Activated naive CD4-positive, alpha-beta T cell (primary cell): ENCODE data around the gene NRXN2.

Experiments
- DNase-seq, 4 experiments: peaks; one replicate each; lab custom pipeline; 2025; lab: John Stamatoyannopoulos, UW

Gene NRXN2

DNA sequence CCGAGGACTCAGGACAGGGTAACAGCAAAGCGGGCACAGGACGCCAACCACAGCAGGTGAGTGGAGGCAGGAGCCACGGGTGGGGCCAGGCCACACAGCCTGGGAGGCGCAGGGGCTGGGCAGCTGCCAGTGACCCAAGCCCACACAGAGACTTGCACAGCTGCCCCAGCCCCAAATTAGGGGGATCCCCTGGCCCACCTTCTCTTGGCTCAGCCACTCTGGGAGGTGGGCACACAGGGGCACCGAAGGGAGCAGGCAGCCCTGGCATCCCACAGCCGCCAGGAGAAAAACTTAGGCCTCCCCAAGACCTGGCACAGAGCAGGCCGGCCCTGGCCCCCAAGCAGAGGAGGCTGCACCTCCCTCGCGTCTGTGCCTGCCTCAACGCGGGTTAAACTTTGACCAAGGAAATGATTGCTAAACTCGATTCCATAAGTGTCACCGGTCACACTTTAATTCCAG lies 132.2 kb downstream of the NRXN2 start, which contains the start of gene SLC22A12:
TSS of gene SLC22A12 (plus strand) at position 458 of the 459 bp plus-strand sequence. CDS start 337 bp downstream, outside the sequence.
- DNase-seq = no peak

DNA sequence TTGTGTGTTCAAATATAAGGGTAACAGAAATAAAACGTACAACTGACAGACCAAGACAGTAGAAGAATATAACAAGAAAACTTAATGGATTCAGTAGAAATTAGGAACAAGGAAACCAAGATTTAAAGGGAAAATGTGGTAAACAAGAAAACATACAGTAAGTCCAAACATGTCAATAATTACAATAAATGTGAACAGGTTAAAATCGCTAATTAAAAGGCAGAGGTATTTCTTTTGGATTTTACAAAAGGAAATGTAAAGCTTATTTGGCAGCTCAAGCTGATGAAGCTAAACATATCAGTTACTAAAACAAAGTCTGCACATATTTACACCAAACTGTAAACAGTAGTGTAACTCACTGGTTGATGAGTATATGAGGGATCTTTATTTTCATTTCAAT lies 134.3 kb downstream of the NRXN2 start:
- DNase-seq = no peak

DNA sequence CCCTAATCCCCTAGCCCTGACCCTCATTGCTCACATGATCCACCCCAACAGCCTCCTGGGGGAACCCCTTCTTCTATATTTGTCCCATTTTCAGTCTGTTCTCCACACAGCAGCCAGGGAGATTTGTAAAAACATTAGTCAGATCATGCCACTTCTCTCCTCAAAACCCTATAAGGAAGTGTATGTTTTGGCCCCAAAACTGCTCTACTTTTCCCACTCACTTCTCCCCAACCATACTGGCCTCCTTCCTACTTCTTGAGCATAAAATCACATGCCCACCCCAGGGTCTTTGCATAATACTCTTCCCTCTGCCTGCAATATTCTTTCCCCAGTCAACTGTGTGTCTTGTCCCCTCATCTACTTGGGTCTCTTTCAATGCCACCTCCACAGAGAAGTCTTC lies 136.6 kb downstream of the NRXN2 start:
- no peak for DNase-seq

DNA sequence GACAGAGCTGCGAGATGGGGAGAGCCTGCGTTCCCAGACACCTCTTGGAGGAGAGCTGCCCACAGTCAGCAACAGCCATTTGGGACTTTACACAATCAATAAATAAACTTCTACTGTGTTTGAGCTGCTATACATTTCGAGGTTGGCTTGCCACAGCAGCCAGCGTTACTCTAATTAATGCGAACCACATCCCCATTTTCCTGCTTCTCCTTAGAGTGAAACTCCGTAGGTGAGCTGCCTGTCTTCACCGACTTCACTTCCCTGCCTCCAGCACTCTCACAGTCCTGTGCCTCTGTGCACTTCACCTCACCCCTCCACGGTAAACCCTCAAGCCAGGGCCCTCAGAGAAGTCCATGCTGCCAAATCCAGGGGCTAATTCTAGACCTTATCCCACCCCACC lies 137.8 kb downstream of the NRXN2 start:
- no peak for DNase-seq

DNA sequence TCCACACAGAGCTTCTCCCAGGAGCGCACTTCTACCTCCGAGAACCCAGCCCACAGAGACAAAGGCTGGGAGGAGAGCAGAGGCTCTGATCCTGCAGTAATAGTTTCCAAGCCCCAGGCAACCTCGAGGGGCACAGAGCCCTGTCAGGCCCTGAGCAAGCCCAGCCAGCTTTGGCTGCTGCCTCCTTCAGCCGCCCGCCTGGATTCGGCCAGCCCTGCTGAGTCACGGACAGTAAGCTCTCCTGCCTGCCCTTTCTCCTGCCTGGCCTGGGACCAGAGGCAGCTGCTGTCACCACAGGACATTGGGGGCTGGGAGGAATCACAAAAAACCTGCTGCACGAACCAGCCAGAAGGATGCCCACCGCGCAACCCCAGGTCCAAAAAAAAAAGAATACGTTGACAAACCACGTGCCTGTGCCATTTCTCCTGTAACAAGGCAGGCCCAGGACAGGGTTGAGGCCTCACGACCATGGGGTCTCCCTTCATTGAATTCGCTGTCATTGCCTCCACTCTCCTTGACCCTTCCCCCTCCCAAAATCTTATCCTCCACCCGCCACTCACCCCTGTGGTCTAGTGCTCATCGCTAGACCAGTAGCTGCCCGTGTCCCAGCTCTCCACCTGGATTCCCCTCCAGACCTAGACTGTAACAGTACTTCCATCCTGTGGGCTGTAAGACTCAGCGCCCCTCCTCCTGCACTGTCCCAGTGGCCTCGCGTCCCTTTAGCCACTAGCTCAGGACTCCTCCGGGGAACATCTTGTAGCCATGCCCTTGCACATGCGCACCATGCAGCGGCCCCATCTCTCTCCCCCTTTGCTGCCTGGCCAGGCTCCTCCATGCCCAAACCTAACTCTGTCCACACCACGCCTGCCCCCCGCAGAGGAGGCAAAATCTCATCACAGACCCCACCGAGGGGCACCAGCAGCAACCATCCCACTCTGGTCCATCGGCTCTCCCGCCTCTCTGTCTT lies 139.4 kb downstream of the NRXN2 start:
- DNase-seq = no peak

DNA sequence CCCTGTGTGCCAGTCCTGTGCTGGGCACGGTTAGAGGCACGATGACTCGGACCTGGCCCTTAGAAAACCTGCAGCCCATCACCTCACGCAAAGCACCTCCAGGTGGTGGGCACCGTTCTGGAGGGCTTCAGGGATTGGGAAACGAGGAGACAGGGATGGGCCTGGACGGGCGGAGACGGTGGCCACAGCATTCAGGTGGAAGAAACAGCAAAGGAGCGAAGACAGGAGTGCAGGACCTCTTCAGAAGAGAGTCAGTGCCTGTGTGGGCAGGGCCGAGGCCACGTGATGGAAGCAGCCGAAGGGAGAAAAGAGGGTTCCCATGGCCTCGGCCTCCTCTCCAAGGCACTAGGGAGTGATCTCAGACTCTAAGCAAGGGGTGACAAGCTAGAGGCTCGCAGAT lies 140.1 kb downstream of the NRXN2 start:
- no peak for DNase-seq

DNA sequence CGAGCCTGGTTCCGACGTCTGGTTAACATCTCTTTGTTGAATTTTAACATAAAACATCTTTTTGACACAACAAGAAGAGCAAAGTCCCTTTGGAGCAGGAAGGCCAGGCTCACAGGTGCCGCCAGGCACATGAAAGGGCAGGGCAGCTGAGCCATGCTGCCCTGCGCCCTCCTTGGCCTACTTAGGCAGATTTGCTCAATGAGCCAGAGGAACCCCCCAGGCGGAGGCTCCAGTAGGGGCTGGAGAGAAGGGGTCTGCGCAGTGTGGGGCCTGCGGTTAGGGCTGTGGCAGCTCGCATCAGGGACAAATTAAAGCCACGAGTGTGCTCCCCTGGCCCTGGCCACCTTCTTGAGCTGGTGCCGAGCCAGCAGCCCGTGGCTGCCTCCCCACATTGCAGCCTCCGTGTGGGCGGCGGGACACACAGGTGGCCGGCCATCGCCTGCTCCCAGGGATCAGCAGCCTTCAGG lies 141.9 kb downstream of the NRXN2 start:
- DNase-seq = no peak

DNA sequence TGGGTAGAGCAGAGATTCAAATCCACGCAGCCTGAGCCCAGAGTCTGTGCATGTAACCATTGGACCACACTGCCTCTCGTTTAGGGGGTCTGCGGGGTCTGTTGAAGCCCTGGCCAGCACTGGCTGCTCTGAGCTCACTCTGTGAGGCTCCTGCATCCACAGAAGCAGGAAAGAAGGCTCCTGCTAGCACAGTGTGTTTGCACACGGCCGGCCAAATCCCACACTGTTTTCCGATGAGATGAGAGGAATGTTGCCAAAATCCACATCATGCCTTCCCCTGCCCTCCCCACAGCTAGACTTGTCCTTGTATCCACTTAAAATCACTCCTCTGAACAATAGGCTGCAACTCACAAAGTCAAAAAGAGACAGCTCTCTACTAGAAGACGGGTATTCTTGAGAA lies 142.6 kb downstream of the NRXN2 start:
- no peak for DNase-seq

DNA sequence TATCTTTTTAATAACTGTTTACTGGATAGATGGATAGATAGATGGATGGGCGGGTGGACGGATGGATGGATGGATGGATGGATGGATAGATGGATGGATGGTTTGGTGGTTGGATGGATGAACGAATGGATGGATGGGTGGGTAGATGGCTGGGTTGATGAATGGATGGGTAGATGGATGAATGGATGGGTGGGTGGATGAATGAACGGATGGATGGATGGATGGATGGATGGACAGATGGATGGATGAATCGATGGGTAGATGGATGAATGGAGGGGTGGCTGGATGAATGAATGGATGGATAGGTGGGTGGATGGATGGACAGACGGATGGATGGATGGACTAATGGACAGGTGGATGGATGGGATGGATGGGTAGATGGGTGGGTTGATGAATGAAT lies 145.8 kb downstream of the NRXN2 start:
- no peak for DNase-seq

DNA sequence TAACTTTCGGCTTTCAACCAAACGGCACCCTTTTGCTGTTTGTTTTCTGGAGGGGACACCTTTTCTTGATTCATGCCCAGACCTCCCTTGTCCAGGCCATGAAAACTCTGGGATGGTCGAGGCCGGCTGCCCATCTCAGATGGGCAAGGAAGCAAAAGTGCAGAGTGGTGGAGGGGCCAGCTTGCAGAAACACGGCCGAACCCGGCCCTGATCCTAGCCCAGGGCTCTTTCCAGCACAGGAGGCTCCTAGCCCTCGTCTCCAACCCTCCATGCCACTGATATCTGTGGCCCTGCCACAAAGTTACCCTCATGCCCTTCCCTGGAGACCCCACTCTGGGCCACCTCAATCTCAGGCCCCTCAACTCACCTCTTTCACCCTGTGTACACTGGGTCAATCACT lies 150.9 kb downstream of the NRXN2 start:
- no peak for DNase-seq

DNA sequence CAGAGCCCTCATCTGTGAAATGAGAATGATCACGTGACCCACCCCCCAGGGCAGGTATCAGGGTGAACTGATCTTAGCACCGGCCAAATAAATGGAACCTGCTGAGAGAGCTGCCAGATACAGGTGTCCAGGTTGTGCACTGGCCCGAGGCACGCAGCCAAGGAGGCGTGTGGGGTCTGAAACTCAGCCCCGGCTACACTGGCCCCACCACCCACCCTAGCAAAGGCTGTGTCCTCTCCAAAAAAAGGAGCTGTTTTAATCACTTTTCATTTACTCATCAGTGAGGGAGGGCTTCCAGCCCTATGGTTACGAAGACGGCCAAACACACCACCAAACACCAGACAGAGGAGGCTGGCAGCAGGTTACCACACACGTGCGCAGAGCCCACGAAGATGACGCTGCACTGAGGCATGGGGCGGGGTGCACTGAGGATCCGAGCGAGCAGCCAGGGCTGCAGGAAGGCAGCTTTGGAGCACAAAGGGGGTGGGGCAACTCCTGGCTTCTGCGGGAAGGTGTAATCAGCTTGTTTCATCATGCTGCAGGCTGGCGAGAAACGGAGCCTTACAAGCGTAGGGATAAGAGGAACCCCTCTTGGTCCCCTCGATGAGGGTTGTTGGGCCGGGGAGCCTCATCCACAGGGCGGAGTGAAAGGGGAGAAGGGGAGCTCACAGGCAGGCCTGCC lies 151.4 kb downstream of the NRXN2 start:
- DNase-seq = no peak

DNA sequence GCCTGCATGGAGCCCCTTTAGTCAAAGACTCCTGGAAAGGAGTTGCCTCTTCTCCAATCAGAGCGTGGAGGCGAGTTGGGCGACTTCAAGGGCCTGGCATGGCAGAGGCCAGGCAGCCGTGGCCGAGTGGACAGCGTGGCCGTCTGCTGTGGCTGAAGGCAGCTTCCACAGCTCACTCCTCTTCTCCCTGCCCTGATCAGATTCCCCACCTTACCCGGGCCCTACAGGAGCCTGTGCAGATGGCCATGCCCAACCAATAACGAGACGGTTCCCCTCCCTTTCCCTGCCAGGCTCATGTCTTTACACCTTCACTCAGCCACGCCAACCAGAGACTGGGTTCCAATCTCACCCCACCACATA lies 152.0 kb downstream of the NRXN2 start:
- no peak for DNase-seq

DNA sequence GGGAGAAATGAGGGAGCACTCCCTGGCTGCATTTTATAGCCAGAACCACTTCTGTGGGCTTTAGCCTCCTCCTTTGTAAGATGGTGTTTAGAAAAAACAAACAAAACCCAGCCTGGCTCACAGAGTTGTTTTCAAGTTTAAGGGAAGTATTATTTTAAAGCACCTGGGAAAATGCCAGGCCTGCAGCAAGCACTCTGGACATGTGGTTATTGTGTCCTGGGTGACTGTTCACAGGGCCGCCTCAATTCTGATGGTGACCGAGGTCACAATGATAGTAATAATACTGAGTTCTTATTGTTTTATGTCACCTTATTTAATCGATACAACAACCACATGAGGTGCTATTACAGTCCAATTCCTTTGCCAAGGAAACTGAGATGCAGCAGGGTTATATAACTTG lies 152.7 kb downstream of the NRXN2 start:
- DNase-seq = no peak

DNA sequence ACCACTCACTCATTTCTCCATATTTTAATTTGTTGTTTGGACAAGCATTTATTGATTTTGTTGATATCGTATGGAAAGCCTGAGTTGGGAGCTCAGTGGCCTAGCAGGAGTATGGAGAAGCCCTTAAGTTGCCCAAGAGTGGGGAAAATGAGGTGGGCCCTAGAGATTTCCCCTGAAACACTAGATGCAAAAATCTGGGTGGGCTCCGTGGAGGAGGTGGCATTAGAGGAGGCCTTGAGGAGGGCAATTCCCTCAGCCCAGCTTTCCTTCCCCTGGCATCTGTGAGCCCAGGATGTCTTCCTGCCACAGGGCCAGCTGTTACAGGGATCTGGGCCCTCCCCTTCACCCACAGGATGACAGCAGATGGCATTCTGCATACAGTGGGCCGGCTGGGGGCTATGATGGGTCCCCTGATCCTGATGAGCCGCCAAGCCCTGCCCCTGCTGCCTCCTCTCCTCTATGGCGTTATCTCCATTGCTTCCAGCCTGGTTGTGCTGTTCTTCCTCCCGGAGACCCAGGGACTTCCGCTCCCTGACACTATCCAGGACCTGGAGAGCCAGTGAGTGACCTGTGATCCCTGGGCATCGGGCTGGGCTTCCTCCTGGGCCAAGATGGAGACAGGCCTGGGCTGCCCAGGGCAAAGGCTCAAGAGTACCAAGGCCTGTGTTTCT lies 153.6 kb downstream of the NRXN2 start:
- no peak for DNase-seq

DNA sequence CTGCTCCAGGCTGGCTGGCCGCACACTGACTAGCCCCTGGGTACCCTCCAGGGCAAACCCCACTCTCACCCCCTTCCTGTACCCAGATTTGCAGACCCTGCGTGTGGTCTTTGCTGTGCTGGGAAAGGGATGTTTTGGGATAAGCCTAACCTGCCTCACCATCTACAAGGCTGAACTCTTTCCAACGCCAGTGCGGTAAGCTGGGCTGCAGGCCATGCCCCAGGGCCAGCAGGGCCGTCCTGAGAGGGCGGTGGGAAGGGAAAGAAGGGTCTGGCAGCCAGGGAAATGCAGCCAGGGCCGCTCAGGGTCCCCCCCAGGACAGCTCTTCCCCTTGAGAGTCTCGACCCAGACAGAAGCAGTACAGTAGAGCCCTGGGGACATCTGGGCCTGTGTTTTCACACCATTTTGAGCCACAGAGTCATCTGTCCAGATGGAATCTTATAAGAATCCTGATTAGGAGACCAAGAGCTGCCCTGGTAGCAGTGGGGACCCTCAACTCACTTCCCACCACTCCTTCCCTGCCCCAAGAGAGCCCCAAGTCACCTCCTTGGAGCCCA lies 154.3 kb downstream of the NRXN2 start:
- DNase-seq = no peak

DNA sequence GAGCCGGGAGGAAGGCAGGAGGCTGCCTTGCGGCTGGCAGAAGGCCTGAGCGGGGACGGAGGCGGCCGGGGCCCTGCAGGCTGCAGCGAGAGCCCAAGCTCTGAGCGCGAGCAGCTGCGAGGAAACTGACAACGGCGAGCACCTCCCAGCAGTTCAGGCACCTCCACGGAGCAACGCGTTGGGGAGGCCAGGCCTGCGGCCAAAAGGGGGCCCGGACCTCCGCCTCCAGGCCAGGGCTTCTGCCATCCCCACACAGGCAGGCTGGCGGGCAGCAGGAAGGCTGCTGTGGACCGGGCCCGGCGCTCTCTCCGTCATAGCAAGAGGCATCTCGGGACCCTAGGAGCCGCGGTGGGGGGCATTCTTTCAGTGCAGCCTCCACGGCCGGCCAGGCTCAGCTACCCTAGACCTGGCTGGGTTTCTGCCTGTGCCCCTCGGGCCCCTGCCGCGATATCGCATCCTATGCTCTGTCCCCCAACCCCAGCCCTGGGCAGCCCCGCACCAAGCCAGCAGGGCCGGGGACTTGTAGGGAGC lies 154.9 kb downstream of the NRXN2 start:
- DNase-seq = no peak

DNA sequence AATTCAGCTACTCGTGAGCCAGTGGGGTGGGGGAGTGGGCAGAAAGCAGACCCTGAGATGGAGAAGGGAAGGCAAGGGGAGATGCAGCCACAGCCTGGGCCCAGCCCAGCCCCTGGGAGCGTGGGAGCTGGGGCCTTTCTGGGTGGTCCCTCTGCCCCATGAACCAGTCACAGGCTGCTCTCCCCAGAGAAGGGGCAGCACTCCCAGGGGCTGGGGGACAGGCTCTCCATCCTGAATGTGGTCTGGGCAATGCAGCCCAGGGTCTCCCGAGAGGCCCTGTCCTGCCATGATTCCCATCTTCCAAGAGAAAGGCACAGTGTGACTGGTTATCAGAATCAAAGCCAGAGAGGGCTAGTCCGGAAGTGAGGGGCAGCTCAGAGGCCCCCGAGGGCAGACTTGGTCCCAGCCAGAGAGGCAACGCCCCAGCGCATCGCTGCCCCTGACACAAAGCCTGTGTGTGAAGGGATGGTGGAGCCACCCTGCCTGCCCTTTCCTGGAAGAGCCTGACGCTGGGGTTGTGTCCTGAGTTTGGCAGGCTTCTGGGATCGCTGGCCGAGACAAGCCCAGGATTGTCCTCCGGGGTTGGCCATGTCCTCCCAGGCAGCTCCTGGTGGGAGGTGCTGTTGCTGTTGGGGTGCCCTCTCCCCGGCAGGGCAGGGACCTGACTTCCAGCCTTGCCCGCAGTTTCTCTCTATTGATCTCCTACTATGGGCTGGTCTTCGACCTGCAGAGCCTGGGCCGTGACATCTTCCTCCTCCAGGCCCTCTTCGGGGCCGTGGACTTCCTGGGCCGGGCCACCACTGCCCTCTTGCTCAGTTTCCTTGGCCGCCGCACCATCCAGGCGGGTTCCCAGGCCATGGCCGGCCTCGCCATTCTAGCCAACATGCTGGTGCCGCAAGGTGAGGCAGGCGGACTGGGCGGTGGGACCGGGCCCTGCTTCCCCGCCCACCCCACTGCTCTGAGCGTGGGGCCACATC lies 155.8 kb downstream of the NRXN2 start:
- no peak for DNase-seq

DNA sequence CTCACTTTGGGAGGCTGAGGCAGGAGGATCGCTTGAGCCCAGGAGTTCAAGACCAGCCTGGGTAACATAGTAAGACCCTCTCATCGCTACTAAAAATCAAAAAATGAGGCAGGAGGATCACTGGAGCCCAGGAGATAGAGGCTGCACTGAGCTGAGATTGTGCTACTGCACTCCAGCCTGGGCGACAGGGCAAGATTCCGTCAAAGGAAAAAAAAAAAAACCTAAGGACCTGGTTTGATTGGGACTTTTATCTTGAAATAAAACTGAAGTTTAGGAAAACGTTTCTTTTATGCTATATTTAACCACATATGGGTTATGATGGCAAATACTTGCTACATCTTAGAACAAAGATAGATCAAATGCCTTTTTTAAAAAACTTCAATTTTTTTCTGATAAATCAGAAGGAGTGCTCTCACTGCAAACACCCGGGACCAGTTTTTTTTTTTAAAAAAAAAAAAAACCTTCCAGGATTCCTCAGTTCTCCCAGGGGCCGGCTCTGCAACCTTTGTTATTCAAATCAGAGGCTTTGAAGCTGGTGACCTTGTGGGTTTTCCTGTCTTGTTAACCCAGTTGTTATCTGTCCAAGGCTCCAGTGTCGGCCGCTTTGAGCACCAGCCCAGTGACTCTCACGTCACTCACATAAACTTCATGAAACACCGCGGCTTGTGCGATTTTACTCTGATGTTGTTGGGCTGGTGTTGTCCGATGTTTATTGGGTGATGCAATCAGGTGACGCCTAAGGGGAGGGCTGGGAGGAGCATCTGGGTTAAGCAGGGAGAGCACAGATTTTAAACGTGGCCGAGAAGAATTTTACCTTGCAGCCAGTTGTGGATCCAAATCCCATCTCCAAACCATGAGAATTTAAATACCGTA lies 156.7 kb downstream of the NRXN2 start:
- DNase-seq = peak in 1 of 4 experiments; percentile 5
